Activated T-cell treated with anti-CD3 and anti-CD28 coated beads, Interleukin-2, amount 50 U/mL, for 48 hours (primary cell): ENCODE results near the gene ADGRG2.

Experiments used
- DNase-seq, 2 experiments: peaks; one replicate each; pipeline ENCODE4 v3.0.0-alpha.2; 2020

Gene ADGRG2

GRCh38 chrX:19121898-19122640 lies at the start of gene ADGRG2:
ADGRG2 (minus strand) TSS chrX:19122468; CDS start chrX:19068834, 53,634 bp downstream.
- peak in 1 of 2 experiments; percentile 18 for DNase-seq

GRCh38 chrX:19168609-19169008 lies 46.3 kb upstream of the ADGRG2 start:
- DNase-seq = no peak

- no peak for DNase-seq
Measured at GRCh38 chrX:19162851-19163250, 40.6 kb upstream of the ADGRG2 start.

GRCh38 chrX:19156186-19156585 lies 33.9 kb upstream of the ADGRG2 start:
- no peak for DNase-seq

- no peak for DNase-seq
Measured at GRCh38 chrX:19152762-19153161, 30.5 kb upstream of the ADGRG2 start.

GRCh38 chrX:19137067-19137466 lies 14.8 kb upstream of the ADGRG2 start:
- DNase-seq = no peak

- DNase-seq = no peak
Measured at GRCh38 chrX:19133784-19134183, 11.5 kb upstream of the ADGRG2 start.

- DNase-seq = no peak
Measured at GRCh38 chrX:19133231-19133630, 11.0 kb upstream of the ADGRG2 start.

GRCh38 chrX:19130628-19131027 lies 8.4 kb upstream of the ADGRG2 start:
- no peak for DNase-seq

- no peak for DNase-seq
Measured at GRCh38 chrX:19129694-19130093, 7.4 kb upstream of the ADGRG2 start.

- DNase-seq = no peak
Measured at GRCh38 chrX:19127649-19128168, 5.4 kb upstream of the ADGRG2 start.

GRCh38 chrX:19122641-19123009 lies 357 bp upstream of the ADGRG2 start:
- no peak for DNase-seq

GRCh38 chrX:19121466-19121865 lies 802 bp downstream of the ADGRG2 start:
- no peak for DNase-seq

GRCh38 chrX:19110642-19111041 lies 11.6 kb downstream of the ADGRG2 start:
- no peak for DNase-seq

- no peak for DNase-seq
Measured at GRCh38 chrX:19107035-19107434, 15.2 kb downstream of the ADGRG2 start.

- DNase-seq = no peak
Measured at GRCh38 chrX:19100586-19100985, 21.7 kb downstream of the ADGRG2 start.

GRCh38 chrX:19097553-19098283 lies 24.6 kb downstream of the ADGRG2 start:
- DNase-seq = no peak

- no peak for DNase-seq
Measured at GRCh38 chrX:19096586-19096985, 25.7 kb downstream of the ADGRG2 start.

GRCh38 chrX:19094654-19095053 lies 27.6 kb downstream of the ADGRG2 start:
- no peak for DNase-seq

- no peak for DNase-seq
Measured at GRCh38 chrX:19091596-19091995, 30.7 kb downstream of the ADGRG2 start.

GRCh38 chrX:19089555-19090040 lies 32.7 kb downstream of the ADGRG2 start:
- DNase-seq = no peak

- no peak for DNase-seq
Measured at GRCh38 chrX:19086102-19086772, 36.0 kb downstream of the ADGRG2 start.

- DNase-seq = no peak
Measured at GRCh38 chrX:19085666-19086065, 36.6 kb downstream of the ADGRG2 start.
